ENCODE results near the gene TUBE1. TPM values are rescaled to one million over a fixed set of nuclear protein-coding genes. Genes with fewer than 3 reads are reported as not detected.
"Not testable (repeated sequence)": the region's sequence is repeated elsewhere in the genome, so short reads cannot be mapped to it uniquely, and the experiment has no call there.

TUBE1 gene
- polyA plus RNA-seq, 1 of the 3 experiments (the other 2 are of a cell fraction): 11.9 TPM

- TF ChIP-seq CHD2 (IDR thresholded peaks at IDR 0.05; ENCODE audit: low read length, partially characterized antibody): no peak
Observed at GRCh38 chr6:112049996-112050395, 37.3 kb downstream of the TUBE1 start (continued).

- H3K36me3 ChIP-seq (replicated peaks in 1 of 2; ENCODE audit: control insufficient read depth in 1 of 2, insufficient read depth in 2 of 2, low read length in 1 of 2): no peaks in the 10 kb centered on the region
- no peak overlapping the region for H3K27ac ChIP-seq (ENCODE audit: low read depth in 2 of 2, low read length in 1 of 2)
- no peaks in the 10 kb centered on the region for H3K9me3 ChIP-seq
- H3K9me2 ChIP-seq: no peaks in the 10 kb centered on the region
- DNase-seq: no peak
- H2AFZ ChIP-seq (ENCODE audit: low read depth): no peak overlapping the region
- H4K20me1 ChIP-seq (ENCODE audit: insufficient read depth): no peaks in the 10 kb centered on the region
- no peak overlapping the region for H3K4me2 ChIP-seq
- POLR2A ChIA-PET: interaction anchor here (0.6 kb wide), 1 partner anchor 37 kb away, joined by 3 read pairs; no protein-coding TSS in a partner anchor
- H3K27me3 ChIP-seq (ENCODE audit: insufficient read depth): no peaks in the 10 kb centered on the region
- peaks cover 0 to 2% of the 10 kb centered on the region in 2 experiments; a peak in 1 of 4 replicates for H3K4me1 ChIP-seq (ENCODE audit: control insufficient read depth in 1 of 2, insufficient read depth in 2 of 2, low read depth in 1 of 2, low read length in 1 of 2)
- H3F3A ChIP-seq (replicated peaks; ENCODE audit: insufficient read depth): peaks cover 15% of the 10 kb centered on the region
- no peak overlapping the region for H3K9ac ChIP-seq
- CTCF ChIA-PET: interaction anchor here (0.6 to 1.5 kb wide), 6 partner anchors 21 to 714 kb away, joined by 3 to 5 read pairs (median 3); no protein-coding TSS in a partner anchor
- no peaks in the 10 kb centered on the region for H3K79me2 ChIP-seq (ENCODE audit: insufficient read depth)
- TF ChIP-seq CTCF (IDR thresholded peaks at IDR 0.05) (no peak), ELF1 (IDR thresholded peaks at IDR 0.05) (no peak), RXRA (IDR thresholded peaks at IDR 0.05; ENCODE audit: borderline replicate concordance, low read depth) (no peak), GATA2 (CRISPR knock-in tag; IDR thresholded peaks at IDR 0.05) (no peak), RAD21 (IDR thresholded peaks at IDR 0.05; ENCODE audit: low read length) (no peak), NFIC (IDR thresholded peaks at IDR 0.05; ENCODE audit: borderline replicate concordance) (no peak), PBX3 (IDR thresholded peaks at IDR 0.05) (no peak), NRF1 (IDR thresholded peaks at IDR 0.05; ENCODE audit: low read depth, low read length) (no peak), POLR2AphosphoS5 (IDR thresholded peaks at IDR 0.05; ENCODE audit: low read depth, low read length) (no peak), ZBTB33 (IDR thresholded peaks at IDR 0.05; ENCODE audit: borderline replicate concordance, low read depth) (no peak), IRF3 (IDR thresholded peaks at IDR 0.05; ENCODE audit: low read depth, low read length) (no peak), USF2 (IDR thresholded peaks at IDR 0.05; ENCODE audit: borderline replicate concordance, low read depth, low read length) (no peak), RCOR1 (IDR thresholded peaks at IDR 0.05; ENCODE audit: low read length) (no peak), CHD2 (IDR thresholded peaks at IDR 0.05; ENCODE audit: low read length, partially characterized antibody) (no peak)
- 72% methylated on average over 6 of the region's 6 CpGs for WGBS (ENCODE audit: low lambda C conversion rate)
- H3K4me3 ChIP-seq (ENCODE audit: low read depth in 2 of 2, low read length in 1 of 2): no peak overlapping the region
Observed at GRCh38 chr6:112049026-112049799, 38.1 kb downstream of the TUBE1 start.

- H3K79me2 ChIP-seq (ENCODE audit: insufficient read depth); H3K9me2 ChIP-seq; H3K27me3 ChIP-seq (ENCODE audit: insufficient read depth); H3K4me1 ChIP-seq (ENCODE audit: control insufficient read depth in 1 of 2, insufficient read depth in 2 of 2, low read depth in 1 of 2, low read length in 1 of 2); H2AFZ ChIP-seq (ENCODE audit: low read depth); DNase-seq; H3K9ac ChIP-seq; H3K27ac ChIP-seq (ENCODE audit: low read depth in 2 of 2, low read length in 1 of 2); H4K20me1 ChIP-seq (ENCODE audit: insufficient read depth); H3K4me2 ChIP-seq; H3K9me3 ChIP-seq; CTCF ChIA-PET; H3K36me3 ChIP-seq (replicated peaks in 1 of 2; ENCODE audit: control insufficient read depth in 1 of 2, insufficient read depth in 2 of 2, low read length in 1 of 2); H3K4me3 ChIP-seq (ENCODE audit: low read depth in 2 of 2, low read length in 1 of 2); POLR2A ChIA-PET: not testable (repeated sequence)
- 94% methylated on average over 7 of the region's 25 CpGs for WGBS (ENCODE audit: low lambda C conversion rate)
- H3F3A ChIP-seq (replicated peaks; ENCODE audit: insufficient read depth): peaks cover 23% of the 10 kb centered on the region
Observed at GRCh38 chr6:112047523-112047922, 39.8 kb downstream of the TUBE1 start.

Measured in SK-N-SH (cell line).